GM23248 (cell line): ENCODE results near the gene POLR2I. TPM values are rescaled to one million over a fixed set of nuclear protein-coding genes. Genes with fewer than 3 reads are reported as not detected.
"Not testable (repeated sequence)": the region's sequence is repeated elsewhere in the genome, so short reads cannot be mapped to it uniquely, and the experiment has no call there.

ENCODE experiments used
- DNase-seq: peaks from one replicate; pipeline ENCODE4 v3.0.0-alpha.2; 2015
- H2AFZ ChIP-seq: fragments of 200-600 bp; sonication (generic); 2 replicates; pipeline ENCODE4 v1.6.1; 2016; ENCODE audit warnings: antibody characterized with exemption
- H3F3A ChIP-seq: fragments of 200-600 bp; sonication (generic); 2 replicates; pipeline ENCODE4 v1.6.1; 2016; ENCODE audit warnings: mild to moderate bottlenecking, antibody characterized with exemption, mixed run types; ENCODE audit not compliant: insufficient read depth
- H3K27ac ChIP-seq: fragments of 200-600 bp; sonication (generic); 2 replicates; pipeline ENCODE4 v1.5.1; 2016; ENCODE audit warnings: mild to moderate bottlenecking
- H3K27me3 ChIP-seq: fragments of 200-600 bp; sonication (generic); replicated peaks from 2 replicates; pipeline ENCODE4 v1.6.1; 2016; ENCODE audit warnings: mild to moderate bottlenecking; ENCODE audit not compliant: insufficient read depth
- H3K36me3 ChIP-seq: fragments of 200-600 bp; sonication (generic); 2 replicates; pipeline ENCODE4 v1.6.1; 2016; ENCODE audit warnings: low read depth, mild to moderate bottlenecking
- H3K4me1 ChIP-seq: fragments of 200-600 bp; sonication (generic); 2 replicates; pipeline ENCODE4 v1.6.1; 2016; ENCODE audit warnings: mild to moderate bottlenecking; ENCODE audit not compliant: insufficient read depth
- H3K4me2 ChIP-seq: fragments of 200-600 bp; sonication (generic); one replicate; pipeline ENCODE4 v1.6.1; 2016; ENCODE audit warnings: mild to moderate bottlenecking; ENCODE audit not compliant: unreplicated experiment
- H3K4me3 ChIP-seq: fragments of 200-600 bp; sonication (generic); 2 replicates; pipeline ENCODE4 v1.5.1; 2016; ENCODE audit warnings: mild to moderate bottlenecking
- H3K79me2 ChIP-seq: fragments of 200-600 bp; sonication (generic); 2 replicates; pipeline ENCODE4 v1.6.1; 2016; ENCODE audit warnings: mild to moderate bottlenecking; ENCODE audit not compliant: insufficient read depth
- H3K9ac ChIP-seq: fragments of 200-600 bp; sonication (generic); 2 replicates; pipeline ENCODE4 v1.6.1; 2016; ENCODE audit warnings: mild to moderate bottlenecking
- H3K9me2 ChIP-seq: fragments of 200-600 bp; sonication (generic); 2 replicates; pipeline ENCODE4 v1.6.1; 2016; ENCODE audit warnings: mixed run types, mild to moderate bottlenecking, moderate library complexity; ENCODE audit not compliant: insufficient read depth
- H3K9me3 ChIP-seq: fragments of 200-600 bp; sonication (generic); one replicate; pipeline ENCODE4 v1.6.1; 2017; ENCODE audit warnings: low read depth
- H4K20me1 ChIP-seq: fragments of 200-600 bp; sonication (generic); 2 replicates; pipeline ENCODE4 v1.6.0; 2016; ENCODE audit not compliant: insufficient read depth
- EZH2 ChIP-seq: fragments of 200-600 bp; sonication (generic); IDR thresholded peaks from 2 replicates; pipeline ENCODE4 v1.6.1; 2018; ENCODE audit warnings: antibody characterized with exemption, mild to moderate bottlenecking; ENCODE audit not compliant: insufficient read depth, poor library complexity, severe bottlenecking
- EZH2phosphoT487 ChIP-seq: fragments of 200-600 bp; sonication (generic); IDR thresholded peaks from 2 replicates; pipeline ENCODE4 v1.6.1; 2018; ENCODE audit warnings: antibody characterized with exemption, moderate library complexity, mild to moderate bottlenecking, low read depth; ENCODE audit not compliant: insufficient read depth
- WGBS, 2 experiments: methylation state at CpG; one replicate each; pipeline ENCODE4 v1.1.6; 2015 to 2017; ENCODE audit warnings: low lambda C conversion rate in 2 of 2, low coverage in 1 of 2; ENCODE audit errors: missing lambda C conversion rate in 2 of 2; 5-methylcytosine and 5-hydroxymethylcytosine counted together
- in situ Hi-C: fragments of 300-500 bp; cut with MboI; formaldehyde crosslinking; loops from 2 replicates; pipeline ENCODE4 v1.15.0; 2020
- polyA plus RNA-seq: library from polyadenylated mRNA; unstranded; fragments of >200 nt; fragmentation: Nextera tagmentation; extraction: Ambion mirVana; gene quantifications from 2 replicates; pipeline ENCODE4 v1.2.1, GENCODE V29; 2016
- total RNA-seq: library from RNA; depleted of rRNA; stranded (reverse); fragments of >200 nt; shearing (Covaris generic); gene quantifications from 2 replicates; pipeline ENCODE4 v1.2.3, GENCODE V29; 2014

POLR2I gene
- total and polyA plus RNA-seq, 2 experiments from 2014 or later: 44.1 to 130 TPM

GRCh38 chr19:36073121-36073876 lies 41.4 kb downstream of the POLR2I start:
- Histone ChIP-seq H3K4me2 (no peak overlapping the region), H3K9ac (no peak overlapping the region), H3K9me2 (no peaks in the 10 kb centered on the region), H3F3A (peaks cover 9% of the 10 kb centered on the region), H3K9me3 (no peaks in the 10 kb centered on the region), H3K4me1 (peaks cover 7% of the 10 kb centered on the region; the same call in 1 of the 2 replicates), H3K4me3 (no peak overlapping the region), H3K36me3 (no peaks in the 10 kb centered on the region), H4K20me1 (no peaks in the 10 kb centered on the region), H3K27ac (no peak overlapping the region), H2AFZ (no peak overlapping the region), H3K79me2 (no peaks in the 10 kb centered on the region), H3K27me3 (no peaks in the 10 kb centered on the region)
- WGBS, 2 experiments: 88 to 96% methylated on average over 10 of the region's 10 CpGs
- in situ Hi-C loops: no loop called here
- TF ChIP-seq EZH2phosphoT487 (no peak), EZH2 (no peak)
- no peak for DNase-seq

DNA sequence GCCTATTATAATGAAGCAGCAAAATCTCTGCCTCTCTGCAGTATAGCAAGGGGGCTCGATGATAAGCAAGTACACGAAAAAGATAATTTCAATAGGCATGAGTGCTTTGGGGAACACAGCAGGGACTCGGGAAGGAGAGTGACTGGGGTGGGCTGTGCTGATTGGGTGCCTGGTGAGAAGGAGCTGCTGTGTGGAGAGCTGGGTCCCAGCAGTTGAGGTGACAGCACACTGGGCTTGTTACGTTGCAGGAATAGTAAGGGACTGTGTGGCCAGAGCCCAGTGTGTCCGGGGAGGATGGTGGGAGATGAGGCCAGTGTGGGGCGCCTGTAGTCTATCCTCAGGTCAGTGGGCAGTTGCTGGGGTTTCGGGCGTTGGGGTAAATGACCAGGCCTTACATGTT lies 42.6 kb downstream of the POLR2I start:
- Histone ChIP-seq H3K27me3 (no peaks in the 10 kb centered on the region), H3F3A (peaks cover 9% of the 10 kb centered on the region), H3K27ac (no peak overlapping the region), H3K79me2 (no peaks in the 10 kb centered on the region), H3K9me3 (no peaks in the 10 kb centered on the region), H3K4me3 (no peak overlapping the region), H3K9ac (no peak overlapping the region), H4K20me1 (no peaks in the 10 kb centered on the region), H2AFZ (no peak overlapping the region), H3K4me2 (no peak overlapping the region), H3K9me2 (no peaks in the 10 kb centered on the region), H3K4me1 (peaks cover 7% of the 10 kb centered on the region; the same call in 1 of the 2 replicates), H3K36me3 (no peaks in the 10 kb centered on the region)
- DNase-seq: no peak
- in situ Hi-C loops: no loop called here
- WGBS, 2 experiments: 99% methylated on average over 8 of the region's 8 CpGs
- no peak for TF ChIP-seq EZH2
- no peak for TF ChIP-seq EZH2phosphoT487

- H3K9me3 ChIP-seq, H3K27ac ChIP-seq, H4K20me1 ChIP-seq, H3K27me3 ChIP-seq, H3K9me2 ChIP-seq, H3K4me2 ChIP-seq, H3K9ac ChIP-seq, H2AFZ ChIP-seq, H3K4me1 ChIP-seq, H3F3A ChIP-seq, DNase-seq, H3K4me3 ChIP-seq, H3K79me2 ChIP-seq, in situ Hi-C loops, H3K36me3 ChIP-seq: not testable (repeated sequence)
- 94% methylated on average over 50 of the region's 57 CpGs; no CpG with 5 or more reads in 1 of the 2 experiments for WGBS, 2 experiments
Observed at GRCh38 chr19:36068810-36069499, 45.7 kb downstream of the POLR2I start.

DNA sequence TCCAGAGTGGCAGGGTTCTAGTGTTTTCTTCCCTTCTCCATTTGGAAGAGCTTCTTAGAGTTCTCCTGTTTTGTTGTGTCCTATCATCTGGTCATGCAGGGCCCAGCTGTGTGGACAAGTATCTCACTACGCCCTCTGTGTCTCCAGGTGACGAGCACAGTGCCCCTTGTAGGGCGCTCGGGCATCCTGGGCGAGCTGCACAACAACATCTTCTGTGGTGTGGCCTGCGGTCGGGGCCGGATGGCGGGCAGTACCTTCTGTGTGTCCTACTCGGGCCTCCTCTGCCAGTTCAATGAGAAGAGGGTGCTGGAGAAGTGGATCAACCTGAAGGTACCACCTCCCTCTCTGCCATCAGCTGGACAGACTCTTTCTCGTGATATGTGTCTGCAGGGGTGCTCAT lies 47.0 kb downstream of the POLR2I start:
- Histone ChIP-seq H3K27ac (no peak overlapping the region), H2AFZ (no peak overlapping the region), H3F3A (peaks cover 9% of the 10 kb centered on the region), H3K36me3 (no peaks in the 10 kb centered on the region), H4K20me1 (no peaks in the 10 kb centered on the region), H3K9me3 (no peaks in the 10 kb centered on the region), H3K27me3 (no peaks in the 10 kb centered on the region), H3K79me2 (no peaks in the 10 kb centered on the region), H3K9me2 (no peaks in the 10 kb centered on the region), H3K4me2 (no peak overlapping the region), H3K4me3 (no peak overlapping the region), H3K4me1 (peaks cover 7% of the 10 kb centered on the region; the same call in 1 of the 2 replicates), H3K9ac (no peak overlapping the region)
- 98 to 99% methylated on average over 11 of the region's 11 CpGs for WGBS, 2 experiments
- TF ChIP-seq EZH2phosphoT487: no peak
- TF ChIP-seq EZH2: no peak
- in situ Hi-C loops: no loop called here
- no peak for DNase-seq
